Measurements from ENCODE around the gene TOLLIP. TPM values are rescaled to one million over a fixed set of nuclear protein-coding genes. Genes with fewer than 3 reads are reported as not detected.

The TOLLIP gene
- total RNA-seq, 1 experiment from 2014 or later = 32.3 TPM

GRCh38 chr11:1295086-1295485 is 14.3 kb downstream of the TOLLIP start:
- Histone ChIP-seq H2BK12ac (ENCODE audit: insufficient read length, low read depth, low read length) (no peak overlapping the region), H3K4ac (ENCODE audit: low read depth, low read length) (no peak overlapping the region), H4K20me1 (ENCODE audit: control insufficient read depth, insufficient read depth, insufficient read length) (no peaks in the 10 kb centered on the region), H3K56ac (ENCODE audit: insufficient read length, low read depth, low read length) (no peak overlapping the region), H3K14ac (ENCODE audit: insufficient read depth, low read length) (no peak overlapping the region), H3K18ac (ENCODE audit: insufficient read length, low read depth, low read length) (no peak overlapping the region), H3K27ac (ENCODE audit: insufficient read length, low read depth, low read length) (no peak overlapping the region), H3K4me1 (ENCODE audit: insufficient read depth, low read length) (no peaks in the 10 kb centered on the region), H2AK5ac (ENCODE audit: insufficient read length, low read length) (no peak overlapping the region), H3K79me1 (ENCODE audit: insufficient read depth, low read depth, low read length, poor library complexity, severe bottlenecking) (peaks cover 4% of the 10 kb centered on the region), H3K9ac (ENCODE audit: extremely low read depth, insufficient read length, low read length) (no peak overlapping the region), H2AFZ (ENCODE audit: low read length) (no peak overlapping the region), H2BK20ac (ENCODE audit: low read depth, low read length, poor library complexity, severe bottlenecking) (no peak overlapping the region), H3K23ac (ENCODE audit: insufficient read length, low read depth, low read length) (no peak overlapping the region), H3K27me3 (ENCODE audit: insufficient read depth, low read length) (no peaks in the 10 kb centered on the region), H4K8ac (replicated peaks; ENCODE audit: insufficient read length, low read depth, low read length) (no peak overlapping the region), H4K5ac (ENCODE audit: insufficient read length, low read depth, low read length) (no peak overlapping the region), H2BK120ac (ENCODE audit: low read depth, low read length, poor library complexity, severe bottlenecking) (no peak overlapping the region), H3K9me3 (ENCODE audit: control insufficient read depth, low read depth, low read length) (no peaks in the 10 kb centered on the region), H2BK15ac (ENCODE audit: low read depth, low read length) (no peak overlapping the region), H3K23me2 (ENCODE audit: insufficient read length, low read depth, low read length, poor library complexity, severe bottlenecking) (no peaks in the 10 kb centered on the region), H2BK5ac (ENCODE audit: insufficient read length, low read length) (no peak overlapping the region), H3K79me2 (ENCODE audit: insufficient read depth, low read length) (no peaks in the 10 kb centered on the region), H4K91ac (ENCODE audit: insufficient read length, low read depth, low read length) (no peak overlapping the region), H3K4me2 (ENCODE audit: insufficient read depth, insufficient read length, low read length) (no peak overlapping the region), H3T11ph (ENCODE audit: low read length) (no peak overlapping the region)
- Mint-ChIP-seq H3K27ac (no peak overlapping the region), H3K36me3 (ENCODE audit: insufficient read depth in 1 of 3, low read depth in 3 of 3) (peaks cover 3 to 21% (median 6%) of the 10 kb centered on the region in 3 experiments; a peak in 5 of 7 replicates), H3K9me3 (no peaks in the 10 kb centered on the region), H3K4me1 (peaks cover 7 to 12% of the 10 kb centered on the region in 2 experiments), H3K27me3 (ENCODE audit: low read depth) (no peaks in the 10 kb centered on the region), H3K4me3 (no peak overlapping the region)
- DNase-seq = no peak
- no CpG with 5 or more reads among the region's 22 CpGs for WGBS (ENCODE audit: extremely low coverage, insufficient read length, low lambda C conversion rate)
- TF ChIP-seq CTCF (conservative IDR thresholded peaks at IDR 0.05) = no peak

Data from H9 (cell line).